ENCODE data around the gene AARS2.

- TF ChIP-seq CTCF (IDR thresholded peaks at IDR 0.05; ENCODE audit: insufficient read depth, low read length) (no peak), SPI1 (IDR thresholded peaks at IDR 0.05; ENCODE audit: borderline replicate concordance, low read depth) (no peak)
These were observed 41.2 kb downstream of the AARS2 start for GRCh38 chr6:44271914-44272313.

All from HL-60 (cell line).